CD14-positive monocyte (primary cell): ENCODE results near the gene GTF2H1. TPM values are rescaled to one million over a fixed set of nuclear protein-coding genes. Genes with fewer than 3 reads are reported as not detected.

Experiments used
- DNase-seq, 3 donors: peaks; one replicate each; pipeline ENCODE4 v3.0.0-alpha.2; 2011 to 2022
- H2AFZ ChIP-seq: 2 replicates; pipeline ENCODE4 v1.6.0; 2012; ENCODE audit warnings: mild to moderate bottlenecking, low read depth, low read length, inconsistent platforms; ENCODE audit not compliant: insufficient read depth, poor library complexity, severe bottlenecking
- H3K27ac ChIP-seq, 2 donors: 1 replicate in 1 of 2; 2 replicates in 1 of 2; pipeline ENCODE4 v1.5.1; 2012 to 2013; ENCODE audit warnings: low read length in 2 of 2, control low read depth in 1 of 2, inconsistent platforms in 1 of 2, low read depth in 1 of 2, mild to moderate bottlenecking in 1 of 2
- H3K27me3 ChIP-seq, 2 donors: one replicate each; pipeline versions ENCODE4 v1.6.0 to v1.6.1; 2011 to 2013; ENCODE audit warnings: low read length in 2 of 2; ENCODE audit not compliant: control insufficient read depth in 2 of 2, insufficient read depth in 2 of 2
- H3K36me3 ChIP-seq, 2 donors: replicated peaks in 1 of 2; 1 replicate in 1 of 2; 2 replicates in 1 of 2; pipeline versions ENCODE4 v1.5.1 to v1.6.1; 2012 to 2013; ENCODE audit warnings: low read length in 2 of 2, control low read depth in 1 of 2, inconsistent platforms in 1 of 2, mild to moderate bottlenecking in 1 of 2; ENCODE audit not compliant: insufficient read depth in 2 of 2, control insufficient read depth in 1 of 2
- H3K4me1 ChIP-seq, 2 donors: 1 replicate in 1 of 2; 2 replicates in 1 of 2; pipeline versions ENCODE4 v1.5.1 to v1.6.1; 2012 to 2013; ENCODE audit warnings: low read length in 2 of 2, control low read depth in 1 of 2, inconsistent platforms in 1 of 2, mild to moderate bottlenecking in 1 of 2, moderate library complexity in 1 of 2; ENCODE audit not compliant: insufficient read depth in 2 of 2, control insufficient read depth in 1 of 2
- H3K4me2 ChIP-seq: replicated peaks from 2 replicates; pipeline ENCODE3; 2012; ENCODE audit warnings: low read length, moderate library complexity, mild to moderate bottlenecking; ENCODE audit not compliant: poor library complexity, severe bottlenecking; ENCODE audit errors: extremely low read depth
- H3K4me3 ChIP-seq, 3 experiments: fragments of 200-600 bp in 1 of 3; sonication (generic) in 1 of 3; replicated peaks in 1 of 3; 1 replicate in 2 of 3; 2 replicates in 1 of 3; pipeline ENCODE4 v1.5.1; 2011 to 2013; ENCODE audit warnings: low read length in 3 of 3, mild to moderate bottlenecking in 3 of 3, control low read depth in 2 of 3, low read depth in 2 of 3, inconsistent platforms in 1 of 3, moderate library complexity in 1 of 3
- H3K79me2 ChIP-seq: 2 replicates; pipeline ENCODE4 v1.6.0; 2012; ENCODE audit warnings: mild to moderate bottlenecking, control low read depth, inconsistent platforms, low read length, moderate library complexity; ENCODE audit not compliant: insufficient read depth
- H3K9ac ChIP-seq: 2 replicates; pipeline ENCODE4 v1.6.0; 2017; ENCODE audit warnings: low read length, mild to moderate bottlenecking; ENCODE audit not compliant: insufficient read depth, poor library complexity, severe bottlenecking
- H3K9me3 ChIP-seq, 2 donors: replicated peaks in 1 of 2; 1 replicate in 1 of 2; 2 replicates in 1 of 2; pipeline versions ENCODE4 v1.5.1 to v1.6.1; 2012 to 2013; ENCODE audit warnings: low read length in 2 of 2, control low read depth in 1 of 2; ENCODE audit not compliant: control insufficient read depth in 1 of 2, insufficient read depth in 1 of 2
- H4K20me1 ChIP-seq: 2 replicates; pipeline ENCODE4 v1.6.0; 2012; ENCODE audit warnings: mild to moderate bottlenecking, low read length, control low read depth, moderate library complexity; ENCODE audit not compliant: insufficient read depth
- H3K27ac Mint-ChIP-seq, 7 donors: one replicate each; pipeline ENCODE4 v1.8.0; 2020; ENCODE audit warnings: mild to moderate bottlenecking in 7 of 7, mixed read lengths in 7 of 7, moderate library complexity in 6 of 7, inconsistent platforms in 2 of 7
- H3K27me3 Mint-ChIP-seq, 3 donors: one replicate each; pipeline ENCODE4 v1.8.0; 2021 to 2022; ENCODE audit warnings: low read depth in 3 of 3, mild to moderate bottlenecking in 3 of 3, mixed read lengths in 3 of 3, moderate library complexity in 3 of 3, inconsistent platforms in 1 of 3
- H3K36me3 Mint-ChIP-seq, 2 donors: one replicate each; pipeline ENCODE4 v1.8.0; 2020; ENCODE audit warnings: mixed read lengths in 2 of 2, inconsistent platforms in 1 of 2, mild to moderate bottlenecking in 1 of 2
- H3K4me1 Mint-ChIP-seq: one replicate; pipeline ENCODE4 v1.8.0; 2020; ENCODE audit warnings: mild to moderate bottlenecking, mixed read lengths
- H3K4me3 Mint-ChIP-seq, 2 donors: one replicate each; pipeline ENCODE4 v1.8.0; 2020; ENCODE audit warnings: mild to moderate bottlenecking in 2 of 2, mixed read lengths in 2 of 2, moderate library complexity in 1 of 2
- H3K9me3 Mint-ChIP-seq, 7 donors: one replicate each; pipeline ENCODE4 v1.8.0; 2020 to 2022; ENCODE audit warnings: mixed read lengths in 7 of 7, mild to moderate bottlenecking in 6 of 7, moderate library complexity in 6 of 7, inconsistent platforms in 2 of 7
- WGBS: methylation state at CpG from one replicate; pipeline ENCODE4 v1.1.5; 2013; ENCODE audit warnings: missing lambda C conversion rate; ENCODE audit not compliant: insufficient coverage; 5-methylcytosine and 5-hydroxymethylcytosine counted together
- intact Hi-C, 2 donors: fragments of 100-400 bp; cut with micrococcal nuclease; formaldehyde crosslinking; loops; one replicate each; pipeline versions ENCODE4 v1.15.0 to v1.15.1; 2023
- polyA plus RNA-seq, 3 donors: library from polyadenylated mRNA; depleted of rRNA in 1 of 3; unstranded in 2 of 3; stranded (reverse) in 1 of 3; fragments of 300-500 nt in 2 of 3; fragments of >200 nt in 1 of 3; fragmentation: Illumina TruSeq in 2 of 3; gene quantifications; 1 replicate in 2 of 3; 2 replicates in 1 of 3; pipeline ENCODE4 v1.2.3, GENCODE V29; 2012 to 2021
- TF ChIP-seq, protein P1 (sequence below): fragments of 200-600 bp; IDR thresholded peaks from one replicate; pipeline ENCODE4 v1.8.0; 2022; ENCODE audit warnings: antibody characterized with exemption, mild to moderate bottlenecking

GTF2H1 gene
- polyA plus RNA-seq, 3 donors, result 23.0 to 26.6 (median 26.2) TPM

DNA sequence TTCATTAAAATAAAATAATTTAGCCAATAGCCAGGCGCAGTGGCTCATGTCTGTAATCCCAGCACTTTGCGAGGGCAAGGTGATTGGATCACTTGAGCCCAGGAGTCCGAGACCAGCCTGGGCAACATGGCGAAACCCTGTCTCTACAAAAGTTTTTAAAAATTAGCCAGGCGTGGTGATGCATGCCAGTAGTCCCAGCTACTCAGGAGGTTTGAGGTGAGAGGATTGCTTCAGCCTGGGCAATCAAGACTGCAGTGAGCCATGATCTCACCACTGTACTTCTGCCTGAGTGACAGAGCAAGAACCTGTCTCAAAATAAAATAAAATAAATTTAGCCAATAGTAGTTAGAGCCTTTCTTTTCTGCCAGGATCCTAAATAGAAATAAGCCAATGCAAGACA lies 12.7 kb upstream of the GTF2H1 start:
- DNase-seq, result no peak
- Mint-ChIP-seq H3K4me3 (no peak overlapping the region), H3K27me3 (no peaks in the 10 kb centered on the region), H3K4me1 (peaks cover 26% of the 10 kb centered on the region), H3K9me3 (peaks cover 0 to 2% (median 0%) of the 10 kb centered on the region in 7 donors), H3K36me3 (peaks cover 54 to 69% of the 10 kb centered on the region in 2 donors), H3K27ac (peak overlapping the region in 6 of 7 donors; percentile 40 to 87 (median 74))
- no peak overlapping the region for H3K4me2 ChIP-seq
- H3K9me3 ChIP-seq, result no peaks in the 10 kb centered on the region
- H3K36me3 ChIP-seq, result peaks cover 62 to 65% of the 10 kb centered on the region in 2 donors
- peaks cover 21 to 41% of the 10 kb centered on the region in 2 donors for H3K4me1 ChIP-seq
- no peak overlapping the region for H3K4me3 ChIP-seq
- WGBS, result 100% methylated on average over 2 of the region's 5 CpGs
- H3K9ac ChIP-seq, result no peak overlapping the region
- H4K20me1 ChIP-seq, result no peaks in the 10 kb centered on the region
- TF ChIP-seq, protein P1, sequence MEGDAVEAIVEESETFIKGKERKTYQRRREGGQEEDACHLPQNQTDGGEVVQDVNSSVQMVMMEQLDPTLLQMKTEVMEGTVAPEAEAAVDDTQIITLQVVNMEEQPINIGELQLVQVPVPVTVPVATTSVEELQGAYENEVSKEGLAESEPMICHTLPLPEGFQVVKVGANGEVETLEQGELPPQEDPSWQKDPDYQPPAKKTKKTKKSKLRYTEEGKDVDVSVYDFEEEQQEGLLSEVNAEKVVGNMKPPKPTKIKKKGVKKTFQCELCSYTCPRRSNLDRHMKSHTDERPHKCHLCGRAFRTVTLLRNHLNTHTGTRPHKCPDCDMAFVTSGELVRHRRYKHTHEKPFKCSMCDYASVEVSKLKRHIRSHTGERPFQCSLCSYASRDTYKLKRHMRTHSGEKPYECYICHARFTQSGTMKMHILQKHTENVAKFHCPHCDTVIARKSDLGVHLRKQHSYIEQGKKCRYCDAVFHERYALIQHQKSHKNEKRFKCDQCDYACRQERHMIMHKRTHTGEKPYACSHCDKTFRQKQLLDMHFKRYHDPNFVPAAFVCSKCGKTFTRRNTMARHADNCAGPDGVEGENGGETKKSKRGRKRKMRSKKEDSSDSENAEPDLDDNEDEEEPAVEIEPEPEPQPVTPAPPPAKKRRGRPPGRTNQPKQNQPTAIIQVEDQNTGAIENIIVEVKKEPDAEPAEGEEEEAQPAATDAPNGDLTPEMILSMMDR, result no peak
- no peak overlapping the region for H2AFZ ChIP-seq
- peaks cover 28% of the 10 kb centered on the region for H3K79me2 ChIP-seq
- peak overlapping the region in 1 of 2 donors; percentile 81 for H3K27ac ChIP-seq
- no peaks in the 10 kb centered on the region for H3K27me3 ChIP-seq
- intact Hi-C loops, result no loop called here

DNA sequence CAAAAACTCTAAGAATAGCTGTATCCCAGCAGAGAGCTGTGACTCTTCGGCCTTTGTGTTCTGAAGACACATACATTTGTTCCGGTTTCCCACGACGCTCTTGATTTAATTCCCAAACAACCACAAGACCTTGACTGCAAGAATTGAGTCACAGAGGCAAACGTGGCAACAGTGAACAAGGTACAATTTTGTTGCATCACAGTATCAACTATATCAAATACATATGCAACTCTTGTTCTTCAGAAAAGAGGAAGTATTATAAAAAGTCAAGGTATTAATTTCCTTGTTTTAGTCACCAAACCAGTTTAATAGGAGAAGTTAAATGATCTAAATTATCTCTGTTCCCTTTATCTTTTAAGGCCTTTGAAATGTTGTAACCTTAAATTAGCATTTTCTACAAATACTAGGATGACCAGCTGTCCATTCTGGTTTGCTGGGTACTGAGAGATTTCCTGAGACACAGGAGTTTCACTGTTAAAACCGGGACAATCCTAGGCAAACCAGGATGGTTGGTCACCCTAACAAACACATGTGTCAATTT lies 11.5 kb upstream of the GTF2H1 start:
- H4K20me1 ChIP-seq, result no peaks in the 10 kb centered on the region
- H3K4me3 Mint-ChIP-seq, result no peak overlapping the region
- no peak overlapping the region for H3K4me3 ChIP-seq
- intact Hi-C loops, result no loop called here
- no peak overlapping the region for H3K9ac ChIP-seq
- DNase-seq, result peak; percentile 74 to 89 (median 83)
- H3K36me3 ChIP-seq, result peaks cover 53 to 57% of the 10 kb centered on the region in 2 donors
- H3K4me1 ChIP-seq, result peaks cover 21 to 48% of the 10 kb centered on the region in 2 donors
- no peak overlapping the region for H2AFZ ChIP-seq
- H3K36me3 Mint-ChIP-seq, result peaks cover 47 to 61% of the 10 kb centered on the region in 2 donors
- no peaks in the 10 kb centered on the region for H3K9me3 ChIP-seq
- H3K27me3 Mint-ChIP-seq, result no peaks in the 10 kb centered on the region
- H3K9me3 Mint-ChIP-seq, result no peaks in the 10 kb centered on the region
- no peaks in the 10 kb centered on the region for H3K27me3 ChIP-seq
- peaks cover 40% of the 10 kb centered on the region for H3K79me2 ChIP-seq
- H3K27ac ChIP-seq, result peak overlapping the region in 1 of 2 donors; percentile 81
- H3K4me1 Mint-ChIP-seq, result peaks cover 36% of the 10 kb centered on the region
- no peak overlapping the region for H3K4me2 ChIP-seq
- peak overlapping the region; percentile 82 to 94 (median 88) for H3K27ac Mint-ChIP-seq
- TF ChIP-seq, protein P1, result no peak
- no CpG with 5 or more reads among the region's 6 CpGs for WGBS
